ENCODE results near the gene BRIP1.
A peak's percentile ranks its signal among the peaks of the same experiment; 100 is the strongest.
"Not testable (repeated sequence)": the region's sequence is repeated elsewhere in the genome, so short reads cannot be mapped to it uniquely, and the experiment has no call there.

Gene BRIP1

DNA sequence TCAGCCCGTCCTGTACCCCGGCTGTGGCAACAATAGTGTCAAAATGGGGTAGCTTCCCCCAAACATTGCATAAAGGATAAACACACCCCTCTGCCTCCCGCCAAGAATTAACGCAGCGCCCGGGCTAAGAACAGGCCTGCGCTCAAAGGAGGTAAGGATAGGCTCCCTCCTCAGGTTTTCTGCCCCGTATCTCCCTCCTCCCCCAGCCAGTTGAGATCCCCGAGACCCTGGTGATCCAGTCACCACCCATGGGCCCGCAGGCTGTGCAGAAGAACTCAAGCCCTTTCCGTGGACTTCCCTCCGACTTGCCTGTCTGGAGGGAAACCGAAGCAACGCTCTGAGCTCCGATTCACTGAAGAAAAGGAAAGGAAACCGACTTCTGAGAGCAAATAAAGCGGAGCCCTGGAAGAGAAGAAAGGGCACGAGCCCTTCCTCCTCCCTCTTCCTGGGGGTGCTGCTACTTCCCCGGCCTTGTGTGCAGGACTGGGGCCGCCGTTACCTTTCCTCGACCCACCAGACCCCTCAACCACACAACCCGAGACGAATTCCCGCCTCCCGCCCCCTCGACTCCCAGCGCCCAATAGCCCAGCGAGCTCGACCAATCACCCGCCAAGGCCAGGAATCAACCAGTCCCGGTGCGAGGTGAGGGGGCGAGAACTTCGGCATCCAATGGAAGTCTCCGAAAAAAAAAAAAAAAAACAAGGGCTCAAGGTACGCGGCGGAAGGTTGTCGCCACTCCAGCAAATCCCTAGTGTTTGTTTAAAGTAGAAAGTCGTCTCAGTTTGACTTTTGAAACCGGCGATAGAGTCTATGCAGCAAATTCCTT is at the start of gene BRIP1:
Gene BRIP1 (minus strand): TSS at position 554 of the 826 bp plus-strand sequence. CDS start 1,989 bp downstream, outside the sequence.
- peak; percentile 95 for DNase-seq (ENCODE audit: low spot score)

DNA sequence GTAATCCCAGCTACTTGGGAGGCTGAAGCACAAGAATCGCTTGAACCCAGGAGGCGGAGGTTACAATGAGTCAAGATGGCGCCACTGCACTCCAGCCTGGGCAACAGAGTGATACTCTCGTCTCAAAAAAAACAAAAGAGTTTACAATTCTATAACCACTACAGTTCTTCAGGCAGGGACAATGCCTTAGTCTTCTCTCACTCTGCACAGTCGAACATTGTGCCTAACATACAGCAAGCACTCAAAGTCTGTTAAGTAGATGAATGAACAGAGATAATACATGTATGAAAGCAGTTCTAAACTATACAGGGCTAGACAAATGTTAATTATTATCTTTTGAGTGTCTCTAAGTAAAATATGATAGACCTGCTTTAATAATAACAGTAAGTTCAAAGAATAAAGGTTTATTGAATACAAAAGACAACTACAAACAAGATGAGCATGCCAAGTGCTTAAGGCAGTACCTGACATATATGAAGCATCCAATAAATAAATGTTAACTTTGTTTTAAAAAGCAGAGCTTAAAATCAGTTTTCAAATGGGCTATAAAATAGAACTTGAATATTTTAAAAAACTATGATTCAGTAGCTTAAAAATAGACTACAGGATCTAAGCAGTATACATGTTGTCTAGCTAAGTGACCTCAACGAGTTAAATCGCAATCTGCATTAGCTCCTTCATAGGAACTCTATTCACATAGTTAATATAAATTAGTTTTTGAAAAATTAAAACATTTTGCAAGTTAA is 45.1 kb upstream of the BRIP1 start:
- DNase-seq (ENCODE audit: low spot score), result no peak

DNA sequence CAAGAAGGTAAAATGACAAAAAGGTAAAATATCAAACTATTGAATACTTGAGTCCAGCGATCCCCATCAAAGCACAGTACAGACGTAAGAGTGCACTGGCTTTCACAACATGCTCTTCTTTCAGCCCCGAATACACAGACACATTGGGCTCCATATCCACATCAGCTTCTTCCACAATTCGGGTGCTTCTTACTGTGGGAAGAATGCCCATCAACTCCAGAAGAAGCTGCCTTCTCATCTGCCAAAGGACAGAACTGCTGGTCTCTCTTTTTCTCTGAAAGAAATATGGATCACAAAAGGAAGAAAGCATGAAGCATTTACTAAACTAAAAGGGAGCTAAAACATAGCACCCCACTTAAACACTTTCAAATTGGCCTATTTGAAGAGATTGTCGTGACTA is 44.0 kb upstream of the BRIP1 start:
- no peak for DNase-seq (ENCODE audit: low spot score)

DNA sequence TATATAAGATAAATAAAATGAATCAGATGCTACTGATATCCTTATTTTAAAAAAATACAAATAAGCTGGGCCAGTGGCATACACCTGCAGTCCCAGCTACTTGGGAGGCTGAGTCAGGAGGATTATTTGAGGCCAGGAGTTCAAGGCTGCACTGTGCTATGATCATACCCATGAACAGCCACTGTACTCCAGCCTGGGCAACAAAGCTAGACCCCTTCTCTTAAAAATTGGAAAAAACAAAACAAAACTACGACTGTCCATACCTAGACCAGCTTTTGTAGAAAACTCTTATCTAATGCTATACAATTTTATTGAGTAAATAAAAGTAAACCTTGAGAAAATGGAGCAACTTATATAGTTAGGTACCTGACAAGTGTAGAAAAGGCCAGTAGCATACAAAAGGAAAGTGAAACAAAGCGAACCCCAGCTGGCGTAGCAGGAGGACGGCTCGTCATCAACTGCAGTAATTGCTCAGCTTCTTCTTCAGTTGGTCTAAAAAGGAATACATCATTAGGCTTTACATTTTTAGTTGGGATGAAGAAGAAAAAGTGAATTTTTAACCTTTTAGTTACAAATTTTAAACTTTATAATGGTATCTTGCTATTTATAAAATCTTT is 40.9 kb upstream of the BRIP1 start:
- DNase-seq (ENCODE audit: low spot score), result peak; percentile 47

DNA sequence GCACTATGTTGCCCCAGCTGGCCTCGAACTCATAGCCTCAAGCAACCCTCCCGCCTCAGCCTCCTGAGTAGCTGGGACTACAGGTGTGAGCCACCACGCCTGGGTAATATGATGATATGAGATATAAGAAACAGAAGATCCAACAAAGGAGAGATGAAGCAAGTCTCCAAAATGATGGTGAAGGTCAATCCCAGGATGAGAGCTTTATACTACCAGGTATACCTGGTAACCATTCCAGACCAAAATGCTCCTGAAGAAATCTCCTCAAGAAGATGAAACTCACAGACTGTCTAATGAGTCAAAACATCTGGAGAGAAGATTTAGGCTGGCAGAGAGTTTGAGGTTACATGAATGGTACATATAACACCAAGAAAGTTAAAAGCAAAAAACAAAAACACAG is 39.9 kb upstream of the BRIP1 start:
- DNase-seq (ENCODE audit: low spot score), result no peak

DNA sequence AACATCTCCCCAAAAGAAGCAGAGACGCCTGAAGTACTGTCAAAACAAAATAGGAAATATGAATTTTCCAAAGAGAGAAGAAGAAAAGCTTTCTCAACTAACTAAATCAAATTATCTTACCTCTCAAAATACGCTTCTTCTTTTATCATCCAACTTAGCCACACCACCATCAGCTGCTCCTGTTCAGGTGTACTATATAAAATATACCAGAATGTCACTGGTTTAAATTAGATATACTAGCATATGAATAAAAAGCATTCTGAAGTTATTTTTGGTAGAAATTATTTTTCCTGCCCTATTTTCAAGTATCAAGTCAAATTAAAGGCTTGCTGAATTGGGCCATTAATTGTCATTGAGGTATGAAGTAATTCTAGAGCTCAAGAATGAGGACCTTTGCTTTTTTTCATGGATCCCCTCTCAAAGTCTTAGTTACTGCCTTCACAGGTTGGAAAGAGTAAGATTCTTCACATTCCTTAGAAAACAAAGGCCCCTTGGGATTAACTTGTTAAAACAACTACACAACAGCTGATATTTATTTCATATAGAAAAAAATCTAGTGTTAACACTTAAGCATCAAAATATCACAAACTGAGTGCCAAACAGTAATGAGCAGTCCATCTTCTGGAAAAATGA is 34.3 kb upstream of the BRIP1 start:
- DNase-seq (ENCODE audit: low spot score), result no peak

DNA sequence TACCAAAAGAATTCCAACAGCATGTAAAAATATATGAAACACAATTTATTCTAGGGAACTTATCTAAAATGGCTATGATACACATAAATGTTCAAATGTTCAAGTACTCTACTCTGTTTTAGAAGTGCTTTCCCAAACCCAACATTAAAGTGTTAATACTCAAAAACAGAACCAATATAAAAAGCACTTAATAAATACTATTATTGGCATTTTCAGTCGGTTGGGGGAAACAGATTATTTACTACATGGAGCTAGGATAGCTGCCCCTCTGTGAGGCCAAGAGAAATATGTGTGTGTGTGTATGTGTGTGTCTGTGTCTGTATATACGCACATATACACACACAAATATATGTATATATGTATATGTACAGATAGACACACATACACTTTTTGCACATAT is 32.1 kb upstream of the BRIP1 start:
- no peak for DNase-seq (ENCODE audit: low spot score)

DNA sequence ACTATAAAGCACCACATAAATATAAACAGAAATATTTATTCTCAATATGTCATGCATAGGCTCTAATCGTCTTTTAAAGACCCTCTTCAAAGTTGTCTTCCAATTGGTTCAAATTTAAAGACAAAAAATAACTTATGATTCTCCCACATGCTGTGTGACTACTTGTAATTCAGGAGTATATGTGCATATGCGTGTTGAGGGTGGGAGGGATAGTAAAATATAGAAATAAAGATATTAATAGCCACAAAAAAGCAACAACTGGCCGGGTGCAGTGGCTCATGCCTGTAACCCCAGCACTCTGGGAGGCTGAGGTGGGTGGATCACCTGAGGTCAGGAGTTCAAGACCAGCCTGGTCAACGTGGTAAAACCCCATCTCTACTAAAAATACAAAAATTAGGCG is 31.0 kb upstream of the BRIP1 start:
- not testable (repeated sequence) for DNase-seq (ENCODE audit: low spot score)

DNA sequence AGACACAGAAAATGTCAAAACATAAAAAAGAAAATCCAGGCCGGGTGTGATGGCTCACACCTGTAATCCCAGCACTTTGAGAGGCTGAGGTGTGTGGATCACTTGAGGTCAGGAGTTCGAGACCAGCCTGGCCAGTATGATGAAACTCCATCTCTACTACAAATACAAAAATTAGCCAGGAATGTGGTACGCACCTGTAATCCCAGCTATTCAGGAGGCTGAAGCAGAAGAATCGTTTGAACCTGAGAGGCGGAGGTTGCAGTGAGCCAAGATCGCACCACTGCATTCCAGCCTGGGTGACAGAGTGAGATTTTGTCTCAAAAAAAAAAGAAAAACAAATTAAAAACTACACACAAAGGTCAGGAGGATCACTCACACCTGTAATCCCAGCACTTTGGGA is 24.4 kb upstream of the BRIP1 start:
- not testable (repeated sequence) for DNase-seq (ENCODE audit: low spot score)

DNA sequence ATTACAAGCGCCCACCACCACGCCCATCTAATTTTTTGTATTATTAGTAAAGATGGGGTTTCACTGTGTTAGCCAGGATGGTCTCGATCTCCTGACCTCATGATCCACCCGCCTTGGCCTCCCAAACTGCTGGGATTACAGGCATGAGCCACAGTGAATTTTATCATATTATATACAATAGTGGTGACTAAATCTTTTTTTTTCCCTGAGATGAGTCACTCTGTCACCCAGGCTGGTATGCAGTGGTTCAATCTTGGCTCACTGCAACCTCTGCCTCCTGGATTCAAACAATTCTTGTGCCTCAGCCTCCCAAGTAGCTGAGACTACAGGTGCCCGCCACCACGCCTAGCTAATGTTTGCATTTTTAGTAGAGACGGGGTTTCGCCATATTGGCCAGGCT is 22.5 kb upstream of the BRIP1 start:
- DNase-seq (ENCODE audit: low spot score), result not testable (repeated sequence)

DNA sequence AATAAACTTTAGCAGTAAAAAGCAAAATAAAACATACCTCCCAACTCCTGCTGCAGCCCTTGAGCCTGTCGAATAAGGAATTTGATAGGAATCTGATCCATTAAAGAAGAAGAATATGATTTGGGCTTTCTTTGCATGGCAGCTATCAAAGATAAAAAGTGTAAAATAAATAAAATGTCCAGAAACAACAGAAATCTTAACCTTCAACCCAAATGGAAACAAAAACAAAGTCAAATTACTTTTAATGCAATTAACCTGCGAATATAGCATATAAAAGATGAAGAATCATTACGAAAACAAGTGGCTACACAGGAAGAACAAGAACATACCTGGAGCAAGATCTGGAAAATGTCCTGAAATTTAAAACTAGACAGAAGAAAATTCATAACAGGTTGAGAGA is 21.5 kb upstream of the BRIP1 start:
- no peak for DNase-seq (ENCODE audit: low spot score)

DNA sequence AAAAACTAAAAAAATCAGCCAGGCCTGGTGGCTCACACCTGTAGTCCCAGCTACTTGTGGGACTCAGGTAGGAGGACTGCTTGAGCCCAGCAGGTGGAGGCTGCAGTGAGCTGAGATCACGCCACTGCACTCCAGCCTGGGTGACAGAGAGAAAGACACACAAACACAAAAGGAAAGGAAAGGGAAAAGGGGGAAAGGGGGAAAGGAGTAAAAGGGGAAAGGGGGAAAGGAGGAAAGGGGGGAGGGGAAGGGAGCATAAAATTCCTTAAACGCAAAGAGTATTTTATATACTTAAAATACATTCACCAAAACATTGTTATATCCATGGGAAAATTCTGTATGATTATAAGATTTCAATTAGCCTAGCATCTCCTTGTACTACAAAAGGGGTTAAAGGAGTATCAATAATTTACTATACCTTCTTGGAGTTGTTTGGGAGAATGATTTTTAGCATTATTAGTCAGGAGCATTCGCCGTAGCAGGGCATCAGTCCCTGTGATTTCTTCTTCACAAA is 17.3 kb upstream of the BRIP1 start:
- DNase-seq (ENCODE audit: low spot score), result no peak

DNA sequence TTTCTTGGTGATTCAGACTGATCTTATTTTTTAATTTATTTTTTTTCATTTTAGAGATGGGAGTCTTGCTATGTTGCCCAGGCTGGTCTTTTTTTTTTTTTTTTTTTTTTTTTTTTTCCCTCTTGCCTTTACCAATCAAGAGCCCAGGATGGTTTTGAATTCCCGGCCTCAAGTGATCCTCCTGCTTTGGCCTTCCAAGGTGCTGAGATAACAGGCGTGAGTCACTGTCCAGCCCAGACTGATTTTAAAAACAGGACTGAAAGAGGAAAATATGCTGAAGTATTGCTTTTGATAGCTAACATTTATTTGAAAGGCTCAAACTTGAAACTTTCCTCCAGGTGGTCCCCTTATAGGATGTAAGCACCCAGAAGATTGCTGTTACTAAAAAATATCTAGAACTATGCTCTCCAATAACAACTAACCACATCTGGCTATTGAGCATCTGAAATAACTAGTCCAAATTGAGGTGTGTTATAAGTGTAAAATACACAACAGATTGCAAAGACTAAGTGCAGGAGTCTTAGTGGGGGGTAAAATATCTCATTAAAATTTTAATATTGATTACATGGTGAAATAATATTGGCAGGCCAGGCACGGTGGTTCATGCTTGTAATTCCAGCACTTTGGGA is 15.8 kb upstream of the BRIP1 start:
- no peak for DNase-seq (ENCODE audit: low spot score)

DNA sequence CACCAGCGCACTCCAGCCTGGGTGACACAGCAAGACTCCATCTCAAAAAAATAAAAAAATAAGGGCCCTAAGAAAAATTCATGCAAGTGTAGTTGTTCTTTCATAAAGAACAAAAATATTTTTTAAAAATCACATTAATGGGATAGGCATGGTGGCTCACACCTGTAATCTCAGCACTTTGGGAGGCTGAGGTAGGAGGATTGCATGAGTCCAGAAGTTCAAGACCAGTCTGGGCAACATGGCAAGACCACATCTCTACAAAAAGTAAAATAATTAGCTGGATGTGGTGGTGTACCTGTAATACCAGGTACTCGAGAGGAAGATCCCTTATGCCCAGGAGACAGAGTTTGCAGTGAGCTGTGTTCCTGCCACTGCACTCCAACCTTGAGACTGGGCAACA is 15.2 kb upstream of the BRIP1 start:
- no peak for DNase-seq (ENCODE audit: low spot score)

DNA sequence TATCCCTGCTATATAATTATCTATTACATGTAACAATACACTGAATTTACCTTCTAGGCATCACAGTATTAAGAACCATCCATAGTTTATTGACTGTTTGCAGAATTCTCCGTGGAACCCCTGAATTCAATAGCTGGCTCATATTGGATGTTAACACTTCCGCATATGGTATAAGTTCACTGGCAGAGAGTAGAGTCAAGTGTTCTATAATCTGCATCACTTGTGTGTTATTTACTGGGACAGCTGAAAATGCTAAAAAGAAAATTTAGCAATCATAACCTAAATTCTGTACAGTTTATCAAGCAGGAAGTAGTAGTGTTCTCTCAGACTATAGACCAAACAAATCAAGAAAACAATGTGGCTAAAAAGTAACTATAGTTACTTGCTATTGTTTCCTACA is 14.5 kb upstream of the BRIP1 start:
- DNase-seq (ENCODE audit: low spot score), result no peak

DNA sequence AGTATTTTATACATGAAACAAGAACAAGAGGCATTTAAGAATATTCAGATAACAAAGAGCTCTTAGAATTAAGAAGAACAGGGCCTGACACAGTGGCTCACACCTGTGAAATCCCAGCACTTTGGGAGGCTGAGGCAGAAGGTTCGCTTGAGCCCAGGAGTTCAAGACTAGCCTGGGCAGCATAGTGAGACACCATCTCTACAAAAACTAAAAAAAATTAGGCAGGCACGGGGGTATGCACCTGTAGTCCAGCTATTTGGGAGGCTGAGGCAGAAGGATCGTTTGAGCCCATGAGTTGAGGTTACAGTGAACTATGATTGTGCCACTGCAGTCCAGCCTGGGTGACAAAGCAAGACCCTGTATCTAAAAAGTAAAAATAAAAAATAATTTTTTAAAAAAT is 12.5 kb upstream of the BRIP1 start:
- DNase-seq (ENCODE audit: low spot score), result no peak

DNA sequence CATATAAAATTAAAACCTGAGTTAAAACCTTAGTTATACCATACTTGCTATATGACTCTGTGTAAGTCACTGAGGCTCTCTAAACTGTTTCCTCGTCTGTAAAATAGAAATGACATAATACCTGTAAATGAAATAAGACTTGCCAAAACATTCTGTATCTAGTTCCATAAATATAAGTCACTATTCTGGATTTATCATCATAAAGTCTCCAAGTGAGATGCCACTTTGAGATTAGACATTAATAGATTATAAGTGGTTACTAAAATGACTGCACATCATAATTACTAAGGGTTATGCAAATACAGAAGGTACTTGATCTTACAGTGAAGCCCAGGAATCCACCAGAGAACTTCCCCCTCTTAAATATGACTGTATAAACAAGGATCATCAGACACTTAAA is 12.0 kb upstream of the BRIP1 start:
- no peak for DNase-seq (ENCODE audit: low spot score)

DNA sequence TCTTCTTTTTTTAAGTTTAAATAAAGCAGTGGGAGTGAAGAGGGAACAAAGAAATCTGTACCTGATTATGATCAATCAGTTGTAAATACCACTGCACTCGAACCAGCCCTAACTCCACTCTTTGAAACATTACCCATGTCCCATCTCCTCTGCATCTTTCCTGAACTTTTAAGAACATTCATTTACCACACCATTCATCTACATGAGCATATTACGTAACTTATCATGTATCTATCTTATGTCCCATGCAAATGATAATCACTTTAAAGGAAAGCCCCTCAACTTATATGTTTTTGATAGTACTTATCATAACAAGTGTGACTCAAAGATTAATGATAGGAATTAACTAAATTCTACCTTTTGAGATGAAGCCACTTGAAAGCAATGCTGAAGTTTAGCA is 10.7 kb upstream of the BRIP1 start:
- no peak for DNase-seq (ENCODE audit: low spot score)

DNA sequence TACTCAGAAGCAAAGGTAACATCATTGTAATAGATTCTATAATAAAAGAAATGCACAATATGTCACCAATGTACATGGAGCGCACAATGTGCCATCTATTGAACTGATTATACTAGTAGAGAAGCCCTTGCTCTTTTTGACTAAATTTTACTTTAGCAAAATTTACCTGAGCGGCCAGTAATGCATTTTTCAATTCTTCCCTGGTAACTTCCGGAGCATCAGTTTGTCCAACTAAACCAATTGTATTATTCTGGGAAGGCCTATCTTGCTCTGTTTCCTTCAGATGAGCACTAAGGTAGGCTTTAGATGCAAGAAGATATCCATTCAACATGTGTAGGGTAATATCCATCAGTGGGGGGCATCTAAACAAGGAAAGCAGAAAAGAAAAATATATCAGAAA is 8.8 kb upstream of the BRIP1 start:
- DNase-seq (ENCODE audit: low spot score), result no peak

DNA sequence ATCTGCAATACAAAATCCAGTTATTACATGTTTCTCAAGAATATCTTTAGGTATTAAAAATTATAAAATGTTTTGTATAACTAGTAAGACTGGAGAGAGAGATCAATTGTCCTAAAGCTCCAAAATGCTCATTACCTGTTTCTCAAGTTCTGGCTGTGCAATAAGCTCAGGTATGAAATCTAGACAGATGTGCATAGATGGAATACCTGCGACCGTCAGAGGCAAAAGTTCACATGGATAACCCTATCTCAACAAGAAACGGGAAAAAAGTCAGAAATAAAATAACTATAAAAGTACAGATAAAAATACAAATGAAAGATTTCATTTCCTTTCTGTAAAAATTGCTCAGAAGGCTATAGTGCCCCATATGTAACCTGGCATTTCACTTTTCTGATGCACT is 5.8 kb upstream of the BRIP1 start:
- no peak for DNase-seq (ENCODE audit: low spot score)

DNA sequence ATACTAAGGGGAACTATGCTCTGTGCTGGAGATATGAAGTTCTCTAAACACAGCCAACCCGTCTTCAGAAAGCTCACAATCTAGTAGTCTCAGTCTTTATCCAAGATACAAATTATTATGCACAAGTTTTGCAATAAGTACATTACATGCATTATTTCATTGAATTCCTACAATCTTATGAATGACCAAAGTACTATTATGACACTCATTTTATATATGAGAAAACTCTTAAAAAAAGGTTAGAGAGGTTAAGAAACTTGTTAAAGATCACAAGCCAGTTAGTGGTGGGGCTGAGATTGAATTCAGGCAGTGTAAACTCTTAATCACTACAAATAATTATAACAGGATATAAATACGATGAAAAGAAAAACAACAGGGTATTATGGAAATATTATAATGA is 4.7 kb upstream of the BRIP1 start:
- no peak for DNase-seq (ENCODE audit: low spot score)

DNA sequence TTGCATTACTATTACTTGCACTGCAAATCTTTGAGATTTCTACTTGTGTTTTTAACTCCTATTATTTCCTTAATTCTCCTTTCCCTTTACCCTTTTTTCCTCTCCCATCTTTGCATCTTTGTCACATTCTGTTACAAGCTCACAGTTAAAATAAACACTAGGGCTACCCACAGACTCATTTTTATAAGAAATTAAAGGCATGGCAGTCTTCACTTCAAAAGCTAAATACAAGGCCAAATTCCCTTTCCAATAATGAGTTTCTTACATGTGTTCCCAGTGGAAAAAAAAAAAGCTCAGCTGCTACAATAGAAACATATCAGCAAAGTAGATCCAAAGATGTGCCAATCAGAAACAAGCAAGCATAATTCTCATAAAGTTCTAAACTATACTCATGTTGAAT is 3.7 kb upstream of the BRIP1 start:
- no peak for DNase-seq (ENCODE audit: low spot score)
